Breast epithelium (tissue), 3 donors: ENCODE data around the gene NMUR1.

Experiments
- CTCF ChIP-seq, 3 donors: fragments of 450-650 bp; IDR thresholded peaks; one replicate each; pipeline ENCODE4 v1.5.1; 2016 to 2017; ENCODE audit warnings: antibody characterized with exemption in 3 of 3, mild to moderate bottlenecking in 3 of 3, moderate library complexity in 3 of 3
- POLR2AphosphoS5 ChIP-seq, 3 donors: sonication (generic); formaldehyde crosslinking; IDR thresholded peaks; one replicate each; pipeline ENCODE4 v1.6.1; 2017; ENCODE audit warnings: antibody characterized with exemption in 3 of 3

- TF ChIP-seq POLR2AphosphoS5 (IDR thresholded peaks at IDR 0.05) (no peak), CTCF (IDR thresholded peaks at IDR 0.05) (no peak)
These were observed 36.9 kb upstream of the NMUR1 start for GRCh38 chr2:231567159-231567558.
